ENCODE data around the gene FOXD2.

DNA sequence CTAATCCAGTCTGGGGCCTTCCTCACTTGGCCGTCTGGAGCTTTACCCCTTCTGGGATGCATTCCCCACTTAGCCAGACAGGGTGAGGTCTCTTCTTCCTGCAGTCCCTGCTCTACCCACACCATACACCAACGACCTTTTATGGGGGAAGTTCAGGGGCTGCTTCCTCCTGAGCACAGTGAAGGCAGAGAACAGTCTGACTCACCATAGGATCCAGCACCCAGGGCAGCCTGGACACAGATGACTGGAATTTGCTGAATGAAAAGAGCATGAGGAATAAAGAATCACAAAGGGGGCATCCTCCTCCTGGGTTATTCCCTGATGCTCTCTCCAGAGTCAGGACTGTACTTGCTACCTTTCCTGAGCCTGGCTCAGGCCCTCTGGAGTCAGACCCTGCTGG is 26.4 kb upstream of the FOXD2 start:
- no peak for TF ChIP-seq CEBPB (IDR thresholded peaks at IDR 0.05)
- TF ChIP-seq TAF1 (IDR thresholded peaks at IDR 0.05; ENCODE audit: low read depth), result no peak
- TF ChIP-seq EP300 (IDR thresholded peaks at IDR 0.05; ENCODE audit: borderline replicate concordance), result no peak
- TF ChIP-seq CREB1 (IDR thresholded peaks at IDR 0.05; ENCODE audit: low read depth), result no peak
- TF ChIP-seq, protein P1, sequence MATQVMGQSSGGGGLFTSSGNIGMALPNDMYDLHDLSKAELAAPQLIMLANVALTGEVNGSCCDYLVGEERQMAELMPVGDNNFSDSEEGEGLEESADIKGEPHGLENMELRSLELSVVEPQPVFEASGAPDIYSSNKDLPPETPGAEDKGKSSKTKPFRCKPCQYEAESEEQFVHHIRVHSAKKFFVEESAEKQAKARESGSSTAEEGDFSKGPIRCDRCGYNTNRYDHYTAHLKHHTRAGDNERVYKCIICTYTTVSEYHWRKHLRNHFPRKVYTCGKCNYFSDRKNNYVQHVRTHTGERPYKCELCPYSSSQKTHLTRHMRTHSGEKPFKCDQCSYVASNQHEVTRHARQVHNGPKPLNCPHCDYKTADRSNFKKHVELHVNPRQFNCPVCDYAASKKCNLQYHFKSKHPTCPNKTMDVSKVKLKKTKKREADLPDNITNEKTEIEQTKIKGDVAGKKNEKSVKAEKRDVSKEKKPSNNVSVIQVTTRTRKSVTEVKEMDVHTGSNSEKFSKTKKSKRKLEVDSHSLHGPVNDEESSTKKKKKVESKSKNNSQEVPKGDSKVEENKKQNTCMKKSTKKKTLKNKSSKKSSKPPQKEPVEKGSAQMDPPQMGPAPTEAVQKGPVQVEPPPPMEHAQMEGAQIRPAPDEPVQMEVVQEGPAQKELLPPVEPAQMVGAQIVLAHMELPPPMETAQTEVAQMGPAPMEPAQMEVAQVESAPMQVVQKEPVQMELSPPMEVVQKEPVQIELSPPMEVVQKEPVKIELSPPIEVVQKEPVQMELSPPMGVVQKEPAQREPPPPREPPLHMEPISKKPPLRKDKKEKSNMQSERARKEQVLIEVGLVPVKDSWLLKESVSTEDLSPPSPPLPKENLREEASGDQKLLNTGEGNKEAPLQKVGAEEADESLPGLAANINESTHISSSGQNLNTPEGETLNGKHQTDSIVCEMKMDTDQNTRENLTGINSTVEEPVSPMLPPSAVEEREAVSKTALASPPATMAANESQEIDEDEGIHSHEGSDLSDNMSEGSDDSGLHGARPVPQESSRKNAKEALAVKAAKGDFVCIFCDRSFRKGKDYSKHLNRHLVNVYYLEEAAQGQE (IDR thresholded peaks at IDR 0.05; ENCODE audit: low read depth), result no peak
- TF ChIP-seq EGR1 (IDR thresholded peaks at IDR 0.05), result no peak
- no peak for TF ChIP-seq MAX (IDR thresholded peaks at IDR 0.05)
- no peak for TF ChIP-seq RAD21 (IDR thresholded peaks at IDR 0.05; ENCODE audit: low read depth)
- no peak for TF ChIP-seq YY1 (IDR thresholded peaks at IDR 0.05; ENCODE audit: low read depth)
- no peak for TF ChIP-seq TEAD4 (IDR thresholded peaks at IDR 0.05)
